K562 (cell line): ENCODE measurements around the gene METAP1. TPM values are rescaled to one million over a fixed set of nuclear protein-coding genes. Genes with fewer than 3 reads are reported as not detected.

Source experiments
- BRF2 ChIP-seq: IDR thresholded peaks from 3 replicates; pipeline ENCODE4 v1.6.1; 2011; ENCODE audit warnings: borderline replicate concordance, mild to moderate bottlenecking; ENCODE audit not compliant: insufficient read length, insufficient read depth
- CTCF ChIP-seq, 3 experiments: IDR thresholded peaks in 2 of 3; conservative IDR thresholded peaks in 1 of 3; 2 replicates each; pipeline ENCODE4 v1.5.1; 2011 to 2012; ENCODE audit warnings: low read length in 3 of 3, mild to moderate bottlenecking in 3 of 3, control low read depth in 2 of 3, improper control_type of control experiment in 1 of 3, inconsistent platforms in 1 of 3, low read depth in 1 of 3, mixed read lengths in 1 of 3, moderate library complexity in 1 of 3; ENCODE audit not compliant: insufficient read depth in 2 of 3
- HDGF ChIP-seq: fragments of 450-650 bp; IDR thresholded peaks from 2 replicates; pipeline ENCODE4 v1.6.1; 2016
- HNRNPL ChIP-seq: fragments of 200-400 bp; formaldehyde crosslinking; IDR thresholded peaks from 2 replicates; pipeline ENCODE4 v1.6.1; 2017; ENCODE audit warnings: low read depth, mild to moderate bottlenecking, low read length
- KAT7 ChIP-seq: sonication (generic); formaldehyde crosslinking; IDR thresholded peaks from 2 replicates; pipeline ENCODE4 v1.8.0; 2022; ENCODE audit warnings: missing genetic modification reagents, mild to moderate bottlenecking, borderline replicate concordance
- MCM5 ChIP-seq: fragments of 450-650 bp; IDR thresholded peaks from 2 replicates; pipeline ENCODE4 v1.6.1; 2016; ENCODE audit warnings: low read depth
- NBN ChIP-seq: fragments of 450-650 bp; IDR thresholded peaks from 2 replicates; pipeline ENCODE4 v1.6.1; 2016; ENCODE audit warnings: low read depth, mild to moderate bottlenecking
- NR2C1 ChIP-seq, 2 experiments: fragments of 450-650 bp; IDR thresholded peaks; 2 replicates each; pipeline ENCODE4 v1.6.1; 2017; ENCODE audit warnings: mild to moderate bottlenecking in 2 of 2, antibody characterized with exemption in 1 of 2, inconsistent platforms in 1 of 2, missing compliant biosample characterization in 1 of 2, missing genetic modification characterization in 1 of 2
- RHOXF2B ChIP-seq: fragments of 250-450 bp; sonication (Bioruptor Pico); conservative IDR thresholded peaks from 2 replicates; pipeline ENCODE4 v1.5.1; 2021
- RUNX1 ChIP-seq: sonication (generic); IDR thresholded peaks from 2 replicates; pipeline ENCODE4 v1.6.1; 2016; ENCODE audit warnings: antibody characterized with exemption, low read depth
- SIN3A ChIP-seq, 2 experiments: fragments of 150-350 bp in 1 of 2; IDR thresholded peaks; 2 replicates each; pipeline ENCODE4 v1.6.1; 2011 to 2016; ENCODE audit warnings: borderline replicate concordance in 2 of 2, low read depth in 2 of 2, low read length in 2 of 2, mild to moderate bottlenecking in 2 of 2, moderate library complexity in 2 of 2; ENCODE audit not compliant: control insufficient read depth in 1 of 2
- SMC3 ChIP-seq: conservative IDR thresholded peaks from 2 replicates; pipeline ENCODE4 v1.6.1; 2011; ENCODE audit warnings: low read depth, low read length, improper control_type of control experiment; ENCODE audit not compliant: insufficient read depth
- TAF15 ChIP-seq: fragments of 200-400 bp; formaldehyde crosslinking; IDR thresholded peaks from 2 replicates; pipeline ENCODE4 v1.6.1; 2017; ENCODE audit warnings: mild to moderate bottlenecking, low read depth, low read length, moderate library complexity
- TAF7 ChIP-seq: fragments of 450-650 bp; IDR thresholded peaks from 2 replicates; pipeline ENCODE4 v1.6.1; 2016; ENCODE audit warnings: missing genetic modification characterization, missing compliant biosample characterization
- XRCC3 ChIP-seq: fragments of 450-650 bp; IDR thresholded peaks from 2 replicates; pipeline ENCODE4 v1.6.1; 2017; ENCODE audit warnings: mild to moderate bottlenecking, moderate library complexity
- ZFP1 ChIP-seq: fragments of 450-650 bp; formaldehyde crosslinking; IDR thresholded peaks from 2 replicates; pipeline ENCODE4 v1.4.0; 2020; ENCODE audit warnings: mild to moderate bottlenecking, mixed read lengths
- ZKSCAN1 ChIP-seq: fragments of 150-350 bp; IDR thresholded peaks from 2 replicates; pipeline ENCODE4 v1.6.1; 2016; ENCODE audit warnings: low read depth, low read length
- ZNF134 ChIP-seq: fragments of 250-450 bp; sonication (Bioruptor Pico); conservative IDR thresholded peaks from 2 replicates; pipeline ENCODE4 v1.4.0; 2020
- ZNF408 ChIP-seq: fragments of 250-450 bp; sonication (Bioruptor Pico); IDR thresholded peaks from 2 replicates; pipeline ENCODE4 v1.4.0; 2020; ENCODE audit warnings: low read depth, mild to moderate bottlenecking, moderate library complexity
- ZNF589 ChIP-seq: fragments of 200-800 bp; sonication (Bioruptor generic); IDR thresholded peaks from 2 replicates; pipeline ENCODE4 v1.6.1; 2016; ENCODE audit warnings: low read depth, missing genetic modification characterization, missing compliant biosample characterization
- ZSCAN32 ChIP-seq: fragments of 450-650 bp; formaldehyde crosslinking; IDR thresholded peaks from 2 replicates; pipeline ENCODE4 v1.4.0; 2020; ENCODE audit warnings: mild to moderate bottlenecking, moderate library complexity
- polyA plus RNA-seq, 8 experiments: library from polyadenylated mRNA; depleted of rRNA in 4 of 8; stranded (reverse) in 5 of 8; unstranded in 3 of 8; fragments of >200 nt; fragmentation: Nextera tagmentation in 2 of 8; fragmentation: Illumina TruSeq in 1 of 8; extraction: Ambion mirVana in 2 of 8; extraction: Trizol in 1 of 8; gene quantifications; 2 replicates each; pipeline versions ENCODE4 v1.2.1 to v1.2.3, GENCODE V29; 2011 to 2014; ENCODE audit warnings: inconsistent platforms in 1 of 8, missing spikeins in 1 of 8
- total RNA-seq, 7 experiments: library from RNA; depleted of rRNA in 6 of 7; stranded (reverse); fragments of >200 nt in 6 of 7; fragmentation: Illumina TruSeq in 2 of 7; extraction: Trizol in 2 of 7; gene quantifications; 2 replicates each; pipeline versions ENCODE4 v1.2.1 to v1.2.3, GENCODE V29; 2011 to 2021; ENCODE audit warnings: low replicate concordance in 1 of 7
- TF ChIP-seq, protein P1 (sequence below): fragments of 200-400 bp; formaldehyde crosslinking; IDR thresholded peaks from 2 replicates; pipeline ENCODE4 v1.6.1; 2017; ENCODE audit warnings: mild to moderate bottlenecking, low read depth, low read length, moderate library complexity
- TF ChIP-seq, protein P2 (sequence below): fragments of 250-450 bp; sonication (Bioruptor Pico); IDR thresholded peaks from 2 replicates; pipeline ENCODE4 v1.8.0; 2021; ENCODE audit warnings: moderate library complexity, mild to moderate bottlenecking, inconsistent platforms

METAP1 gene
- total and polyA plus RNA-seq, 9 of the 15 experiments (the other 6 are each of a cell fraction or from before 2014, with no cell fraction given), result 31.4 to 77.6 (median 59.5) TPM

- peak; percentile 70 for TF ChIP-seq NBN
- peak; percentile 79 for TF ChIP-seq SMC3
- 0 out of 2 replicates have a peak, but pooled peaks have one; percentile 44 for TF ChIP-seq ZNF589 (CRISPR knock-in tag)
- TF ChIP-seq, protein P1, sequence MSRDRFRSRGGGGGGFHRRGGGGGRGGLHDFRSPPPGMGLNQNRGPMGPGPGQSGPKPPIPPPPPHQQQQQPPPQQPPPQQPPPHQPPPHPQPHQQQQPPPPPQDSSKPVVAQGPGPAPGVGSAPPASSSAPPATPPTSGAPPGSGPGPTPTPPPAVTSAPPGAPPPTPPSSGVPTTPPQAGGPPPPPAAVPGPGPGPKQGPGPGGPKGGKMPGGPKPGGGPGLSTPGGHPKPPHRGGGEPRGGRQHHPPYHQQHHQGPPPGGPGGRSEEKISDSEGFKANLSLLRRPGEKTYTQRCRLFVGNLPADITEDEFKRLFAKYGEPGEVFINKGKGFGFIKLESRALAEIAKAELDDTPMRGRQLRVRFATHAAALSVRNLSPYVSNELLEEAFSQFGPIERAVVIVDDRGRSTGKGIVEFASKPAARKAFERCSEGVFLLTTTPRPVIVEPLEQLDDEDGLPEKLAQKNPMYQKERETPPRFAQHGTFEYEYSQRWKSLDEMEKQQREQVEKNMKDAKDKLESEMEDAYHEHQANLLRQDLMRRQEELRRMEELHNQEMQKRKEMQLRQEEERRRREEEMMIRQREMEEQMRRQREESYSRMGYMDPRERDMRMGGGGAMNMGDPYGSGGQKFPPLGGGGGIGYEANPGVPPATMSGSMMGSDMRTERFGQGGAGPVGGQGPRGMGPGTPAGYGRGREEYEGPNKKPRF, result no peak
- no peak for TF ChIP-seq RHOXF2B (CRISPR knock-in tag)
- peak; percentile 71 for TF ChIP-seq ZKSCAN1
- TF ChIP-seq SIN3A (IDR thresholded peaks at IDR 0.05; ENCODE audit: borderline replicate concordance in 2 of 2, control insufficient read depth in 1 of 2, low read depth in 2 of 2, low read length in 2 of 2), result peak in 1 of 2 experiments; percentile 28; a peak in 1 of 4 replicates
- TF ChIP-seq ZNF408, result no peak
- TF ChIP-seq TAF7, result peak; percentile 76; the same call in 1 of the 2 replicates
- TF ChIP-seq TAF15, result no peak
- TF ChIP-seq MCM5, result no peak
- no peak for TF ChIP-seq HNRNPL
- TF ChIP-seq ZNF134 (CRISPR knock-in tag), result 0 out of 2 replicates have a peak, but pooled peaks have one; percentile 10
- no peak for TF ChIP-seq HDGF
- no peak for TF ChIP-seq ZFP1 (CRISPR knock-in tag)
- TF ChIP-seq CTCF (IDR thresholded peaks at IDR 0.05 in 2 of 3, conservative IDR thresholded peaks at IDR 0.05 in 1 of 3; ENCODE audit: insufficient read depth in 2 of 3, low read depth in 1 of 3, low read length in 3 of 3), result peak; percentile 85 to 99 (median 98)
- TF ChIP-seq BRF2, result no peak
- TF ChIP-seq, protein P2, sequence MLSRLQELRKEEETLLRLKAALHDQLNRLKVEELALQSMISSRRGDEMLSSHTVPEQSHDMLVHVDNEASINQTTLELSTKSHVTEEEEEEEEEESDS (CRISPR knock-in tag), result no peak
- peak; percentile 59; the same call in 1 of the 2 replicates for TF ChIP-seq RUNX1
- no peak for TF ChIP-seq ZSCAN32
- TF ChIP-seq NR2C1 (IDR thresholded peaks at IDR 0.05), result no peak
- TF ChIP-seq NR2C1 (tag; IDR thresholded peaks at IDR 0.05), result no peak
- no peak for TF ChIP-seq XRCC3
- TF ChIP-seq KAT7 (CRISPR knock-in tag), result no peak; the same call in 1 of the 2 replicates
Measured at GRCh38 chr4:98995183-98996055, at the start of gene METAP1 (continued).
